Activated CD8-positive, alpha-beta T cell treated with anti-CD3 and anti-CD28 coated beads for 36 hours (primary cell): ENCODE measurements around the gene BANK1. TPM values are rescaled to one million over a fixed set of nuclear protein-coding genes. Genes with fewer than 3 reads are reported as not detected.

Experiments used
- ATAC-seq: fragments of 200-7000 bp; cut with Tn5 transposase; one replicate; pipeline ENCODE4 v1.10.0; 2021; ENCODE audit warnings: mild to moderate bottlenecking, moderate library complexity
- CTCF ChIA-PET: fragments of 350-600 bp; sonication (Branson Sonifier 250); formaldehyde crosslinking; loops from one replicate; lab custom pipeline; 2021; ENCODE audit warnings: antibody characterized with exemption; lab: Charles Lee
- POLR2A ChIA-PET: fragments of 350-600 bp; sonication (Branson Sonifier 250); formaldehyde crosslinking; loops from one replicate; lab custom pipeline; 2021; ENCODE audit warnings: antibody characterized with exemption; lab: Charles Lee
- DNase-seq: peaks from one replicate; pipeline ENCODE4 v3.0.0-alpha.2; 2020
- H3K27ac Mint-ChIP-seq: one replicate; pipeline ENCODE4 v1.8.0; 2021; ENCODE audit warnings: mild to moderate bottlenecking, mixed read lengths
- H3K27me3 Mint-ChIP-seq: one replicate; pipeline ENCODE4 v1.8.0; 2021; ENCODE audit warnings: mixed read lengths
- H3K36me3 Mint-ChIP-seq: one replicate; pipeline ENCODE4 v1.8.0; 2021; ENCODE audit warnings: low read depth, mixed read lengths
- H3K4me1 Mint-ChIP-seq: one replicate; pipeline ENCODE4 v1.8.0; 2021; ENCODE audit warnings: low read depth, mixed read lengths
- H3K4me3 Mint-ChIP-seq: one replicate; pipeline ENCODE4 v1.8.0; 2021; ENCODE audit warnings: mild to moderate bottlenecking, moderate library complexity, mixed read lengths
- H3K9me3 Mint-ChIP-seq: one replicate; pipeline ENCODE4 v1.8.0; 2021; ENCODE audit warnings: mixed read lengths
- CTCF ChIP-seq: fragments of 200-600 bp; IDR thresholded peaks from one replicate; pipeline ENCODE4 v1.8.0; 2022; ENCODE audit warnings: antibody characterized with exemption, mild to moderate bottlenecking
- intact Hi-C: fragments of 100-400 bp; cut with micrococcal nuclease; formaldehyde crosslinking; loops from one replicate; pipeline ENCODE4 v1.10.0; 2022
- total RNA-seq, 2 experiments: library from RNA; stranded (reverse); gene quantifications; one replicate each; pipeline ENCODE4 v1.2.3, GENCODE V29; 2021

The BANK1 gene
- total RNA-seq, 2 experiments from 2014 or later: 0.09 to 0.34 TPM

- CTCF ChIA-PET: no interaction called here
- intact Hi-C loops: no loop called here
- H3K27me3 Mint-ChIP-seq: peaks cover 2% of the 10 kb centered on the region
- H3K4me3 Mint-ChIP-seq: no peak overlapping the region
- no peak for TF ChIP-seq CTCF
- DNase-seq (no peak), ATAC-seq (no peak)
- H3K36me3 Mint-ChIP-seq: no peaks in the 10 kb centered on the region
- H3K9me3 Mint-ChIP-seq: no peaks in the 10 kb centered on the region
- H3K4me1 Mint-ChIP-seq: no peaks in the 10 kb centered on the region
- H3K27ac Mint-ChIP-seq: no peak overlapping the region
- POLR2A ChIA-PET: no interaction called here
These were observed 193.3 kb downstream of the BANK1 start for GRCh38 chr4:101983835-101984234.

- ATAC-seq (no peak), DNase-seq (no peak)
- no peak overlapping the region for H3K4me3 Mint-ChIP-seq
- intact Hi-C loops: no loop called here
- H3K9me3 Mint-ChIP-seq: no peaks in the 10 kb centered on the region
- CTCF ChIA-PET: no interaction called here
- no peaks in the 10 kb centered on the region for H3K36me3 Mint-ChIP-seq
- POLR2A ChIA-PET: no interaction called here
- H3K27ac Mint-ChIP-seq: no peak overlapping the region
- no peaks in the 10 kb centered on the region for H3K4me1 Mint-ChIP-seq
- no peak for TF ChIP-seq CTCF
- peaks cover 2% of the 10 kb centered on the region for H3K27me3 Mint-ChIP-seq
These were observed 197.2 kb downstream of the BANK1 start for GRCh38 chr4:101987623-101988243.

- ATAC-seq (no peak), DNase-seq (no peak)
- Mint-ChIP-seq H3K36me3 (no peaks in the 10 kb centered on the region), H3K9me3 (no peaks in the 10 kb centered on the region), H3K27me3 (peaks cover 2% of the 10 kb centered on the region), H3K27ac (no peak overlapping the region), H3K4me1 (no peaks in the 10 kb centered on the region), H3K4me3 (no peak overlapping the region)
- no peak for TF ChIP-seq CTCF
- CTCF ChIA-PET: no interaction called here
- POLR2A ChIA-PET: no interaction called here
- intact Hi-C loops: no loop called here
These were observed 199.0 kb downstream of the BANK1 start for GRCh38 chr4:101989551-101989950.

GRCh38 chr4:101992446-101992845 is 201.9 kb downstream of the BANK1 start:
- no peaks in the 10 kb centered on the region for H3K4me1 Mint-ChIP-seq
- no peak for TF ChIP-seq CTCF
- CTCF ChIA-PET: interaction anchor here (1.7 kb wide), 1 partner anchor 28 kb away, joined by 3 read pairs; no protein-coding TSS in a partner anchor
- H3K4me3 Mint-ChIP-seq: no peak overlapping the region
- no peak overlapping the region for H3K27ac Mint-ChIP-seq
- ATAC-seq (no peak), DNase-seq (no peak)
- no peaks in the 10 kb centered on the region for H3K9me3 Mint-ChIP-seq
- POLR2A ChIA-PET: no interaction called here
- intact Hi-C loops: no loop called here
- H3K36me3 Mint-ChIP-seq: no peaks in the 10 kb centered on the region
- no peaks in the 10 kb centered on the region for H3K27me3 Mint-ChIP-seq

GRCh38 chr4:101993002-101993841 is 202.7 kb downstream of the BANK1 start:
- TF ChIP-seq CTCF: no peak
- DNase-seq: no peak
- H3K9me3 Mint-ChIP-seq: no peaks in the 10 kb centered on the region
- CTCF ChIA-PET: interaction anchor here (1.7 kb wide), 1 partner anchor 29 kb away, joined by 3 read pairs; no protein-coding TSS in a partner anchor
- no peak overlapping the region for H3K27ac Mint-ChIP-seq
- no peaks in the 10 kb centered on the region for H3K36me3 Mint-ChIP-seq
- no peaks in the 10 kb centered on the region for H3K4me1 Mint-ChIP-seq
- POLR2A ChIA-PET: no interaction called here
- no peak for ATAC-seq
- no peaks in the 10 kb centered on the region for H3K27me3 Mint-ChIP-seq
- intact Hi-C loops: no loop called here
- no peak overlapping the region for H3K4me3 Mint-ChIP-seq
